Measurements from ENCODE around the gene SLF2. TPM values are rescaled to one million over a fixed set of nuclear protein-coding genes. Genes with fewer than 3 reads are reported as not detected.

Gene SLF2
- total and polyA plus RNA-seq, 2 of the 8 experiments (the other 6 are each of a cell fraction or from before 2014, with no cell fraction given) = 5.5 to 20.9 TPM

GRCh38 chr10:100939763-100940344 lies 27.1 kb downstream of the SLF2 start:
- H3K4me1 ChIP-seq (replicated peaks in 1 of 4; ENCODE audit: control insufficient read depth in 3 of 4, insufficient read depth in 4 of 4, low read length in 3 of 4) = no peaks in the 10 kb centered on the region
- CTCF ChIA-PET (ENCODE audit: partially characterized antibody) = interaction anchor here (0.9 to 1.3 kb wide), 2 partner anchors 10 to 11 kb away, joined by 5 read pairs; no protein-coding TSS in a partner anchor
- no peak overlapping the region for H2BK5ac ChIP-seq (ENCODE audit: low read depth, low read length)
- H3K79me1 ChIP-seq (ENCODE audit: low read depth, low read length) = no peaks in the 10 kb centered on the region
- H4K5ac ChIP-seq (ENCODE audit: insufficient read length, low read depth, low read length) = no peak overlapping the region
- peaks cover 2% of the 10 kb centered on the region; the same call in 1 of the 2 replicates for H3K23me2 ChIP-seq (ENCODE audit: low read depth, low read length)
- no peak overlapping the region for H3K18ac ChIP-seq (ENCODE audit: extremely low read depth, low read length)
- H2AK5ac ChIP-seq (ENCODE audit: low read depth, low read length) = no peak overlapping the region
- no peak overlapping the region for H3K14ac ChIP-seq (ENCODE audit: insufficient read length)
- no peak overlapping the region for H2BK15ac ChIP-seq (ENCODE audit: low read length)
- FAIRE-seq (no peak), DNase-seq (ENCODE audit: low read depth in 1 of 2, low spot score in 2 of 2) (no peak)
- H3K4ac ChIP-seq (replicated peaks; ENCODE audit: insufficient read length, low read depth, low read length) = no peak overlapping the region
- no peak overlapping the region for H3K9ac ChIP-seq (replicated peaks in 1 of 4; ENCODE audit: extremely low read depth in 1 of 4, low read depth in 3 of 4, low read length in 3 of 4)
- H3K56ac ChIP-seq (replicated peaks; ENCODE audit: insufficient read length, low read depth, low read length) = no peak overlapping the region
- H4K8ac ChIP-seq (ENCODE audit: extremely low read depth, insufficient read depth, low read length) = no peak overlapping the region
- no peaks in the 10 kb centered on the region for H3K9me3 ChIP-seq (ENCODE audit: insufficient read depth in 2 of 2, low read depth in 1 of 2, low read length in 1 of 2)
- H2BK120ac ChIP-seq (replicated peaks; ENCODE audit: low read depth, low read length) = no peak overlapping the region
- no peak overlapping the region for H2AFZ ChIP-seq (ENCODE audit: low read length)
- H3K27ac ChIP-seq (ENCODE audit: low read depth, low read length) = no peak overlapping the region
- POLR2A ChIA-PET (ENCODE audit: partially characterized antibody) = interaction anchor here (1.0 kb wide), 1 partner anchor 13 kb away, joined by 5 read pairs; no protein-coding TSS in a partner anchor
- H3K4me3 ChIP-seq (ENCODE audit: extremely low read depth in 1 of 4, insufficient read depth in 2 of 4, low read depth in 3 of 4, low read length in 4 of 4) = no peak overlapping the region
- H3K36me3 ChIP-seq (ENCODE audit: control insufficient read depth in 2 of 4, insufficient read depth in 4 of 4, low read length in 3 of 4) = peaks cover 5 to 54% (median 19%) of the 10 kb centered on the region in 4 experiments; a peak in 7 of 8 replicates
- H3K23ac ChIP-seq (ENCODE audit: insufficient read length) = no peak overlapping the region
- no peaks in the 10 kb centered on the region for H3K79me2 ChIP-seq (ENCODE audit: control insufficient read depth in 1 of 2, insufficient read depth in 2 of 2, low read length in 2 of 2)
- H4K91ac ChIP-seq (replicated peaks; ENCODE audit: insufficient read length, low read length) = no peak overlapping the region
- H2BK12ac ChIP-seq (ENCODE audit: low read depth, low read length) = no peak overlapping the region
- H3K4me2 ChIP-seq (ENCODE audit: insufficient read depth in 1 of 2, low read depth in 2 of 2, low read length in 2 of 2) = no peak overlapping the region
- H3K27me3 ChIP-seq (replicated peaks in 1 of 4; ENCODE audit: control insufficient read depth in 3 of 4, extremely low read depth in 1 of 4, insufficient read depth in 3 of 4, low read length in 3 of 4) = no peaks in the 10 kb centered on the region
- H4K20me1 ChIP-seq (replicated peaks in 1 of 2; ENCODE audit: control insufficient read depth in 1 of 2, insufficient read depth in 2 of 2, low read length in 2 of 2) = no peaks in the 10 kb centered on the region
- no peak overlapping the region for H2BK20ac ChIP-seq (ENCODE audit: low read length)
- no peak for TF ChIP-seq USF2 (IDR thresholded peaks at IDR 0.05; ENCODE audit: low read length)
- TF ChIP-seq FOSL1 (IDR thresholded peaks at IDR 0.05; ENCODE audit: insufficient read depth, low read depth, low read length) = no peak
- TF ChIP-seq SAP30 (IDR thresholded peaks at IDR 0.05; ENCODE audit: insufficient read depth, insufficient replicate concordance, low read length) = no peak
- no peak for TF ChIP-seq NANOG (IDR thresholded peaks at IDR 0.05; ENCODE audit: insufficient read depth, low read depth, low read length, poor library complexity, severe bottlenecking)
- TF ChIP-seq TAF7 (optimal IDR thresholded peaks at IDR 0.05; ENCODE audit: borderline replicate concordance, low read depth, low read length) = no peak
- no peak for TF ChIP-seq BCL11A (IDR thresholded peaks at IDR 0.05; ENCODE audit: low read depth in 2 of 2, low read length in 2 of 2)
- no peak for TF ChIP-seq CBX5 (IDR thresholded peaks at IDR 0.05; ENCODE audit: low read depth, low read length)
- TF ChIP-seq KDM5A (IDR thresholded peaks at IDR 0.05; ENCODE audit: low read length) = no peak
- no peak for TF ChIP-seq SP2 (IDR thresholded peaks at IDR 0.05; ENCODE audit: low read length)
- no peak for TF ChIP-seq JUND (IDR thresholded peaks at IDR 0.05; ENCODE audit: low read length)
- no peak for TF ChIP-seq BRCA1 (IDR thresholded peaks at IDR 0.05; ENCODE audit: low read depth, low read length)
- TF ChIP-seq RFX5 (IDR thresholded peaks at IDR 0.05; ENCODE audit: borderline replicate concordance, low read depth, low read length) = no peak
